Activated naive CD8-positive, alpha-beta T cell treated with anti-CD3 and anti-CD28 coated beads, Interleukin-2, amount 50 U/mL, for 16 hours (primary cell): ENCODE results near the gene ACTN4.
A peak's percentile ranks its signal among the peaks of the same experiment; 100 is the strongest.

Experiments
- DNase-seq: peaks from one replicate; pipeline ENCODE4 v3.0.0-alpha.2; 2020; ENCODE audit warnings: low read depth, low spot score

The ACTN4 gene

DNA sequence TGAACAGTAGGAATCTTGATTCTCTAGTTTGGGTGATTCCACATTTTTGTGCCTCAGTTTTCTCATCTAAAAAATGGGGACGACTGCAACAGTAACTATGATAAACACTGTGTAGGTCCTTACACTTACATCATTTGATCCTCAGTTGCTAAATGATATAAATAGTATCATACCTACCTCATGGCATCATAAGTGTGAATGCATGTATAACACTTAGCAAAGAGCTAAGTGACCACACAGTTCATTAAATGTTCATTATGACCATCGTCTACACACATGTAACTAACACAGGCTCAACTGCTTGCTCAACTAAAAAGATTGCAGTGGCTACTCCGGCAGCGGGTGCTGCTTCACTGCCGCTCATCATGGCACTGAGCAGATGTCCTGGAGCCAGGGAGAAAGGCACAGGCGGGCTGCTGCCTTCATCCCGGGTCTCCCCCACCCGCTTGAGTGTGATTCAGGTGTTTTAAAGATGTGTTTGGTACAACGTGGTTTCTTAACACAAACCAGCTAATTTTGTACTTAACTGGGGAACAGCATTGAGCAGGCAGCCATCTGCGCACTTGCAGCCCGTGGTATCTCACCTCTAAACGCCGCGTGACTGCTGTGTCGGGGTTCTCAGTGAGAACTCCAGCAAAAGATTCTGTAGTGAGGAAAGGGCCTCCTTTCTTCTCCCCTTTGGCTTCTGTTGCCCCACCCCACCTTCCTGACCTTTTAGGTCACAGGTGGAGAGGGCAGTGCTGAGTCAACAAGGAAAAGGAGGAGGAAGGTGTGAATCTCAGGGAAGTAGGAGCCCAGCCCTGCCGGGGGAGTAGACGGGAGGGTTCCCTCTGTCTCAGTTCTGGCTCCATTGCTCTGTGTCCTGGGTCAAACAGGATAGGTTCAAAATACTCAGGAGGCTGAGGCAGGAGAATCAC, 11.7 kb upstream of the ACTN4 start:
- DNase-seq = no peak

DNA sequence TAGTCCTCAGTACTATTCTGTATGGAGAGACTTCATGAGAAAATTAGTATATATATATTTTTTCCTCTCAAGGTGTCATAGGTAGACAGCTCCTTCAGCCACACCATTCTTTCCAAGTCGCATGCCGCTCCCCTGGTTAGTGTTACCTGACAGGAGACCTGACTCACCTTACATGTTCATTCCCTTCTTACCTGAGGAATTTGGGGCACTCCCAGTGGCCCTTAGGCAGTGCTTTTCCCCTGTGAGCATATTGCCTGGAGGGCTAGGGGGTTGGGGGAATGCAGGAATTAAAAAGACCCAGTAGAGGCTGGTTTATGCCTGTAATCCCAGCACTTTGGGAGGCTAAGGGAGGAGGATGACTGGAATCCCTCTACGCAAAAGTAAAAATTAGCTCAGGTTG, 9.0 kb upstream of the ACTN4 start:
- DNase-seq = no peak

DNA sequence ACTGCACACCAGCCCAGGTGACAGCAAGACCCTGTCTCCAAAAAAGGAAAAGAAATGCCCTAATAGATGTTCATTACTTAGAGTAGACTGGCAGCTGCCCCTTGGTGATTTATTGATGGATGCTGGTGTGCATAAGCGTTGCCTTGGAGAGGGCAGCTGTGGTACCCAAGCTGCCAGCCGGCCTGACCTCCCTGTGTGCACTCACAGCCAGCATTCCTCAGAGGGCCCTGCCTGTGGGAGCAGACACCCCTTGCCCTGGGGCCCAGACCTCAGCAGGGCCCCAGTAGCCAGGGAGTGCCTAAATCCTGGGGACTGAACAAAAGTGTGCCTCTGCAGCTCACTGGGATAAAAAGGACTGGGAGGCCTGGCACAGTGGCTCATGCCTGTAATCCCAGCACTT, 7.8 kb upstream of the ACTN4 start:
- no peak for DNase-seq

DNA sequence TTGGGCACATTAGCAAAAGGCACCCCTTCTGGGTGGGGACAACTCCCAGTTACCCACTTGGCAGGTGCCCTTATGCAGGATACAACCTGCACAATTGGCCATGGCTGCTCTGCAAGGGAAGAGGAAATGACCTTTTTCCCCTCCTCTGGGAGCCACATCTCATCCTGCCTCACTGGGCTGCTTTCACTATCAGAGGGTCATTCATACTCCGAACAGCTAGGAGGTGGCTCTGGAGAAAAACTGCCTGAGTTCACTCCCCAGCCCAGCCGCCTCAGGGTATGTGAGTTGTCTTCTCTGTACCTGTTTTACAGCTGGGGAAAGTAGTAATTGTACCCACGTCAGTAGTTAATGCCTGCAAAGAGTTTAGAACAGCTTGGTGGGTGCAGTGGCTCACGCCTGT, 7.1 kb upstream of the ACTN4 start:
- DNase-seq = no peak

DNA sequence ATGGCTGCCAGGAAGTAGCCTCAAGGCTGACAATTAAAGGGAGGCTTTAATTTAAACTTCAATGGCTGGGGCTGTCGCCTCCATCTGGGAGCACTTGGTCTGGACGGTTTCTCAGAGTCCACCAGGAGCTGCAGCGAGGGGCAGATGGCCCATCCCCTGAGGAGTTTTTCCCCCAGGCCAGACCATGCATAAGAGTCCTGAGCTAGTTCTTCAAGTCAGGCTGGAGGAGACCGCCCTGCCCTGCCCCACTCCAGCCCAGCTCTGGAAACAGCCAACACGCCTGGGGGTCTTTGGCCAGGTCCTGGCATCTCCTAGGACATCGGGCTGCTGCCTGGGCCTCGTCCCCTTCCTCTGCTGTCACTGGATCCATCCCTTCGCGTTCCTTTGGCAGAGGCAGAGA, 5.3 kb upstream of the ACTN4 start:
- DNase-seq = no peak

DNA sequence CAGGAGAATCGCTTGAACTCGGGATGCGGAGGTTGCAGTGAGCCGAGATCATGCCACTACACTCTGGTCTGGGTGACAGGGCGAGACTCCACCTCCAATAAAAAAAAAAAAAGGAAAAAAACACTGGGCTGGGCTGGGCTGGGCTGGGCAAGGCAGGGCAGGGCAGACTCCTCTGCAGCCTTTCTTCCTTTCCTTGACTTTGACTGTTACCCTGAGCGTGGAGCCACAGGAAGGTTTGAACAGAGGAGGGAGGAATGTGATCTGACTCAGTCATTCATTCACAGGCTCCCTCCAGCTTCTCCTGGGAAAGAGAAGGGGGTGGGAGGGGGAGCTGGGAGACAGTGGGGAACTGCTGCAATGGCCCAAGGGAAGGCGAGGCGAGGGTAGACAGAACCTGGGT, 2.7 kb upstream of the ACTN4 start:
- no peak for DNase-seq

DNA sequence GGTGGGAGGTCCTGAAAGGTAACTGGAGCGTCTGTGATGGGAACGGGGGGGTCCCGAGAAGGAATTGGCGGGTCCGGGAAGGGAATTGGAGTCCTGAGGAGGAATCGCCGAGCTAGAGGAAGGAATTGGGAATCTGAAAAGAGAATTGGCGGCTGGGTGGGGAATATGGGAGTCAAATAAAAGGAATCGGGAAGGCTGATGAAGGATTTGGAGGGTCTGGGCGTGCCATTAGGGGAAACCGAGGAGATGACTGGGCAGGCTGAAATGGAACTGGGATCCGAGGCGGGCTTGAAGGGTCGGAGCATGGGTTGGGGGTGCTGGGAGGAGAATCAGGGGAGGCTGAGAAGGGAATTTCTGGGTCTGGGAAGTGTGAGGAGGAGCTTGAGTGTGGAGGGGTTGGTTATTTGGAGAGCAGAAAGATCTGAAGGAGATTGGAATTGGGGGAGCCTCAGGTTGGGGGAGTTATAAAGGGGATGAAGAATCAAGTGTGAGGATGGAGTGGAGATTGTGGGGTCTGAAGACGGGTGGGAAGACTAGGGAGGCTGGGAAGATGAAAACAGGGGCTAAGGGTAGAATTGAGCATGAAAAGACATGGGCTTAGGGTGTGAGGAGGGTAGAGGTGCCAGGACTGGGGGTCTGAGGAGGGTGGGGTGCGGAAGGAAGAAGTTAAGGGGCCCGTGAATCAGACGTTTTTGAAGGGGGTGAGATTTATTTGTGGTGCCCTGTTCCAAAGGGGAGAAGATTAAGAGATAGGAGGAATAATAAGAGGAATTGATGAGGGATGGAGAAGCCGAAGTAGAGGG, 718 bp downstream of the ACTN4 start:
- no peak for DNase-seq

DNA sequence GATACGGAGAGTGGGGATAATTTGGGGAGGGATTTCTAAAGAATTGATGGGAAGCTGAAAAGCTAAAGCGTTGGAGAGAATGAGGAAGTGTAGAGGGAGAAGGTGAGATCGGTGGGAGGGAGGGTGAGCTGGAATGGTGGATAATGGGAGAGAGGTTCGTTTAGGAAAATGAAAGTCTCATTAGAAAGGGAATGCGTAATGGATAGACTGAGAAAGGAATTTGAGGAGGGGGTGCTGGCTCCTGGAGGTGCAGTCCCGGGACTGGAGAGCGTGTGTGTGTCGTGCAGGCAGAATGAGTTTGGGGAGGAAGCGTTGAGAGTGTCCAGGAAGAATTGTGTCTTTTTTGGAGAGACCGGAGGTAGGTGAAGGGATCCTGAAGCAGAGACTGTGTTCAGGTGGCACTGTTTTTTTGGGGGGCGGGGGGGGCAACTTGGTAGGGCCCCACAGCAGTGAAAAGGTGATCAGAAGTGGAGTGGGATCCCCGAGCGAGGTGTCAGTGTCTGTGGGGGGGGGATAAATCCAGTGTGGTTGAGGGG, 1.4 kb downstream of the ACTN4 start:
- no peak for DNase-seq

DNA sequence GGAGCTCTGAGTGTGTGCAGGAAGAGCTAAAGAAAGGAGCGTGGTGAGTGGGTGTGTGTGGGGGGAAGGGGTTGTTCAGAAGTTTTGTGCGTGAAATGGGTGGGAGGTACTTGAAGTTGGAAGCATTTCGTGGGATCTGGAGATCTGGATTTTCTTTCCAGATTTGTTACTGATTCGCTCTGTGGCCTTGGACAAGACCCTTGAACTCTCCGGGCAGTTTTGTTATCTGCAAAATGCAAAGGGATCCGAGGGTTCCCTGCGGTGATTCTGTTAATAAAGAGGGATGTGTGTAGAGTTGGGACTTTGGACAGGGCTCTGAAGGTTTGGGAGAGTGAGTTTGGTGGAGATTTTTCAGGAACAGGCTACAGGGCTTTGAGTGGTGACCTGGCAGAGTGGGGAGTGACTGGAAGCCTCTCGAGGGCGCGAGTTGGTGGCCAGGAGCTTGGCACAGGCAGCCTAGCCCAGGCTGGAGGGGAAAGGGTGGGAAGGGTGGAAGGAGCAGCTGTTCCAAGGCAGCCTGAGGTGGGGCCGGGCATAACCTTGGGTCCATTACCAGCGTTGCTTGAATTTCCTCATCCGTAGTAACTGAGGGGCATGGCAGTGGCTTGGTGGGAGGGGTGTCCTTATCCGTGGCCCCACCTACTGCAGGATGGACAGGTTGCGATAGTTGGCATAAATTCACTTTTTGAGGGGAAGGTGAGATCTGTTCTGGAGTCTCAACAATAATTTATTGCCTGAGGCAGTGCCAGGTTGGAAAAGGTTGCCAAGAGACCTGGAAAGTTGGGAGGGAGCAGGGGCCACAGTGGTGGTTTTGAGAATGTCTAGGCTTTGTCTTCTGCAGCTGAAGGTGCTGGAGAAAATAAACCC, 2.1 kb downstream of the ACTN4 start:
- no peak for DNase-seq

DNA sequence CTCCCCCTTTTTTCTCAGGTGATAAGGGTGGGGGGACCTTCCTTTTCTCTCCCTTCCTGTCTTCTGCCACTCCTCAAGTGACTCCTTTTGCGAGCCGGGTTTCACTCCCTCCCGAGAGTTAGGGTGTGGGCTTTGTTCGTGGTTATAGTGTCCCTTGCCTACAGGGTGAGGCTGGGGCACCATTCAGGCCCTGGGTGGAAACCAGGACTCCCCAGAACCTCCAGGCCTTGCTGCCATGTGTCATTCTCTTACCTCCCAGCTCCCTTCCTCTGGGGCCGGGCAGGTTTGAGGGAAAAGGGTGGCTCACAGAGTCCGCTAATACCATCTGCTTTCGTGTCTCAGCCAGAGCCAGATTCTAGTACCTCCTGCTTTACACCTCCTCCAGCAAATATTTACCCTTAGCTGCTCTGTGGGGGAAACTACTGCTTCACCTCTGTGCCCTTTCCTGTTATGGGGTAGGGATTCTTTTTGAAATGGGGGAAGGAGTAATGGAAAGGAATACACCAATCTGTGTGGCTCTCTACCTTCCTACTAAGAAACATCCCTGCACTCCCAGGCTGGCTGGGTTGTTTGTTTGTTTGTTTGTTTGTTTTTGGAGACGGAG, 2.8 kb downstream of the ACTN4 start:
- DNase-seq = no peak

DNA sequence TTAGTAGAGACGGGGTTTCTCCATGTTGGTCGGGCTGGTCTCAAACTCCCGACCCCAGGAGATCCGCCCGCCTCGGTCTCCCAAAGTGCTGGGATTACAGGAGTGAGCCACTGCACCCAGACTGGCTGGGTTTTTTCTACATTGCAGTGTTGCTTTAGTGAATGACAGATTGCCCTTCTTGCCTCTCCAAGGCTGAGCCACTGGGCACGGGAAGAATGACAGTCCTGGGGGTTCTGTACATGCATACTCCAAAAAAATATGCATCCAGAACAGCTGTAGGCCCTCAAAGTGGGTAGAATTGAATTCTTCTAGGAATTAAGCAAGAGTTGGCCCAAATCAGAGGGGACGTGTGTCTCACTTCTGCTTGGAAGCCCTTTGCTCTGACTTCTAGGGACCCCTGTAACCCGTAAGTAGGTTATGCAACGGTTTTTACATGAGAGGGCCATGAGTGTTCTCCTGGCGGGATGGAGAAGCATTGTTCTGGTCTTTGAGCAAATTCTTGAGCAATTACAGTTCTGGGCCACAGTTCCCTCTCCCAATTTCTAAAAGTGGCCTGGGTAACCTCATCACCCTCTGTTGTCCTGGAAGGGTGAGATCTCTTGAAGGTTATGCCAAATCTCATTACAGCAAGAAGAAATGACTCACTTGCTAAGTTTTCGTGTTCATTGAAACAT, 3.6 kb downstream of the ACTN4 start:
- DNase-seq = no peak

DNA sequence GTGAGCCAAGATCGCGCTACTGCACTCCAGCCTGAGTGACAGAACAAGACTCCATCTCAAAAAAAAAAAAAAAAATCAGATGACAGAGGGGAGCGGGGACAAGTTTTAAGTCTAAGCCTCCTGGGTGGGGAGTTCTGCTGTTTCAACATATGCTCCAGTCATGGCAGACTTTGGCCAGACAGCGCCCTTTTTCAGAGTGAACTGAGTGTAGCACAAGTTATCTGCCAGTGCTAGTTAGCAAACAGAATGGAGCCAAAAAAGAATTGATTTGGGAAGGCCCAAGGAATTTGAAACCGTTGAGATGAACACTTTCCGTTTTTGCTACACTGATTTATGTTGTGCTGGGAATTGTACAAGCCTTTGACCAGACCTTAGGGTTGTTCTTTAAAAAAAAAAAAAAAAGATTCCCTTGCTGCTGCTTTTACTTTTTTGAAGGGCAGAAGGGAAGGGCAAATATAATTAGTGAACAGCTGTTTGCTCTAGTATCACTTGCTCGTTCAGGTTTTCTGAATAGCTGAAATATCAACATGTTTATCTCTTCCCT, 5.7 kb downstream of the ACTN4 start:
- no peak for DNase-seq

DNA sequence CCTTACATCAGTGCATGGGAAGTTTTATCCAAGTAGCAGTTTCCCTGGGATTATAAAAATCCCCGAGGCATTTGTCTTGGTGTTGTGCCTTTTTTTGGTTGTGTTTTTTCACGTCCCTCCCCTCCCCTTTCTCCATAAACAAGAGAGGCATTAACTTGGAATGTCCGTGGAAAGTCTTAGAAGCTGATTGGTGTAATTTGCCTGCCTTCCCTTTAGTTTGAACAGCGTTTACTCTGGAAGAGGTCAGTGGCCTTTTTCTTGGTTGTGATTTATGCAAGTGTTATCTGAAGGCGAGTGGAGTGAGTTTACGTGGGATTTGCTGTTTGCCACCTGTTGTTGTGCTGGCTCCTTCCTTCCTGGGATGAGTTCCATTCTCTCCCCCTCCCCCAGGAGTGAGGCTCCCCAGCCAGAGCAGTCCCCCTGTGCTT, 7.2 kb downstream of the ACTN4 start:
- no peak for DNase-seq

DNA sequence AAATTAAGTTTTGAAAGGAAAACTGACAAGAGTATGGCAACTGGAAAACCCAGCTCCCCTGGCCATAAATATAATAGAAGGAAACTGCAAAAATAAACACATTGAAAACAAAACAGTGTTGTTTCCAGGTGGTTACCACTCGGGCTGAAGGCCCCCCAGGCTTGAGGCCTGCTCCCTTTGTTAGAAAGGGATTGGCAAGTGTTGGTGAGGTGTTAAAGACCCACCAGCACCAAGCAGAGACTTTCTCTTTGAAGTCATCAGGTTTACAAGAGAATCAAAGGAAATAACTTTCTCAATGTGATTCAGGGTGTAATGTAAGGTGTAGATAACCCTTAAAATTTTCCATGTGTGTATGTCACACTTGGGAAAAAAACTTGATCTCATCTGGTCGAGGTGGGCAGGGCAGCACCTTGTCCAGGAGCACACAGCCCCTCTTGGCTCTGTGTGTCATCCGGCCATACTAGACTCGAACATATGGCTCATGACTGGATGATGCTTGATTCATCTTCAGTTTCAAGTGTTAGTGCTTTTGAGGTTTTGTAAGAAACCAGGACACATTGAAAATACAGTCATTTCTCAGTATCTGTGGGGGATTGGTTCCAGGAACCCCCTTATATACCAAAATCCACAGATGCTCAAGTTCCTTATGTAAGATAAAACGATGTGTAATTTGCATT, 7.8 kb downstream of the ACTN4 start:
- DNase-seq = peak; percentile 12

DNA sequence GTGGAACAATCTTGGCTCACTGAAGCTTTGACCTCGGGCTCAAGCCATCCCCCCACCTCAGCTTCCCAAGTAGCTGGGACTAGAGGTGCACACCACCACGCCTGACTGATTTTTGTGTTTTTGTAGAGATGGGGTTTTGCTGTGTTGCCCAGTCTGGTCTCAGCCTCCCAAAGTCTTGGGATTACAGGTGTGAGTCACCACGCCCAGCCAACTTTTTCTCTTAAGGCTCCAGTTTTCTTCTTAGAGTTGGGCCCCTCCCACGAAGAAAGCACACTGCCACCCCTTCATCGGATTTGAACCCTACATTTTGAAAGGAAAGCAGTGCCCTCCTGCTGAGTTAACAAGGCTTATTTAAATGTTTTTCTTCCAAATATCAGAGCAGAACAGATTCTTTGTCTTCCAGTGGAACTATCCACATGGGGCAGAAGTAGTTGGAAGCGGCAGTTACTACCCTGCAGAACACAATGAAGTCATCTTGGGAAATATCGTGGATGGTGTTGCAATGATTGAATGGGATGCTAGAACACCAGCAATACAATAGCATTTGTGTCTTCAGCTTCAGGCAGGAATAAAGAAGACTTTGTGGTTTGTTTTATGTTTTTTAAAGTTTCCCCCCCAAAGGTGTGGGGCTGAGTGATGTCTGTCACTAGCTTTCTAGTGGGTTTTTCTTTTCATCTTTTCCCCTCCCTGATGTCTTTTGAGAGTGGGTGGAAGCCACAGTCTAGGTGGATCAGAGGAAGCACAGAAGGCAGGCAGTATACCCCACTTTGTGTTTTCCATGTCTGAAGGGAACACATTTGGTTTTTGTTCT, 8.9 kb downstream of the ACTN4 start:
- DNase-seq = peak; percentile 11

DNA sequence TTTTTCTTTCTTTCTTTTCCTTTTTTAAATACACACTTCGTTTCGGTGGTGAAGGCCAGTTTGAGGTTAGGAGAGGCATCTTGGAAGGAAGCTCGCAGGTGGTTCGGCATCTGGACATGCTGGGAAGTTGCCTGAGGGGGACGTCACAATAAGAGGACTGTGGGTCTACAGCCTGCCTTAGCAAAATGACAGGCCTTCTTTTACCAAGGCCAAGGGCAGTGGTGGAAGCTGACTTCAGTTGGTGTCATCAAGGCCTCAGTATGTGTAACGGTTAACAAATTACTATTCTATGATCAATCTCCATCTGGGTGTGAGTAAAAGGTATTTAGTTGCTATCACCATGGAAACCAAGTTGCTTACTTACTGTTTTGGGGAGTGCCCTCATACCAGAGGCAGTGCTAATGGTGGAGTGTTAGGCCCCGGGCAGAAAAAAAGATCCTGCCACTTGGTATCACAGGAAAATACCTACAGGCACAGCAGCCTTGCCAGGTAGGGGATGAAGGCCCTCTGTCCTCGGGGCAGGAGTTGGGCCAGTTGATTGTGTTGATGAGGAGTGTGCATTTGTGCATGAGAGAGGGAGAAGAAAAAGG, 10.3 kb downstream of the ACTN4 start:
- DNase-seq = no peak

DNA sequence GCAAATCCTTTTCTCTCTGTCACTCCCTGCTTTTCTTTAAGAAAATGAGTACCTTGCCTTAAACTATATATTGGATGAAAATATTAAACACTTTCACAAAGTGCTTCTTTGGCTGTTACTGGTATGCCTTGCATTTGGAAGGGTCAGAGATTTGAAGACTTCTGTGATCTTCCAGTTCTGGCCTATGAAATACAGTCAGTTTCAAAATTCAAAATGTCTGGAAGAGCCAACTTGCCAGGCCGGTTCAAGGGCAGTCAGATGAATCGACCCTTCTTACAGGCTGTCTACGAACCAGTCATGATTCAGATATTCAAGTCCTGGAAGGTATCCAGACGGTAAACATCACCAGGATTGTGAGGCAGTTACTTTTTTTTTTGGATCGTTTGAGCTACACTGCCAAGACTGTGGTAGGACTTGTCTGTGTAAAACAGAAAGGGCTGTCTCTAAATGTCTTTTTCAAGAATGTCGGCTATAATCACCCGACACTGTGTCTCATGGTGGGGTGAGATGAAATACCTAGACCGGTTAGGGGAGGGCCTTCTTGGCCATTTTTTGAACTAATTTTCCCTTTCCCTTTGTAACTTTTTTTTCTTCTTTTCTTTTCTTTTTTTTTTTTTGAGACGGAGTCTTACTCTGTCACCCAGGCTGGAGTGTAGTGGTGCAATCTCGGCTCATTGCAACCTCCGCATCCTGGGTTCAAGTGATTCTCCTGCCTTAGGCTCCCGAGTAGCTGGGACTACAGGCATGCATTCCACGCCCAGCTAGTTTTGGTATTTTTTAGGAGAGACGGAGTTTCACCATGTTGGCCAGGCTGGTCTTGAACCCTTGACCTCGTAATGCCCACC, 11.2 kb downstream of the ACTN4 start:
- DNase-seq = no peak

DNA sequence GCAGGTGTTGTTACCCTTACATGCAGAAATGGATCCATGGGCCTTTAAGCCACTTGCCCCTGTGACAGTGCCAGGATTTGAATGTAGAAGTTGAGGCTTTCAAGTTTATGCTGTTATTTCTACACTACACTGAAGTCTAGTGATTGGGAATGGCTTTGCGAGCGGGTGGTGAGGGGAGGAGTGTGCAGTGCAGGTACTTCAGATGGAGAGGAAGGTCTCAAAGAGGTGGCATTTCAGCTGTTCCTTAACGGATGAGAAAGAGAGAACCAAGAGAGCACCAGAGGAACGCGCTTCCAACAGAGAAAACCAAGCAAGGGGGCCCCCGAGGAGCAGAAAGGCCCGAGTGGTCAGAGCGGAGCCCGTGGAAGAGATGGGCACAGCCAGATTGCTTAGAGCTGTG, 13.3 kb downstream of the ACTN4 start:
- DNase-seq = no peak
